ENCODE data around the gene ELMOD3.
"Not testable (repeated sequence)": the region's sequence is repeated elsewhere in the genome, so short reads cannot be mapped to it uniquely, and the experiment has no call there.

The ELMOD3 gene

GRCh38 chr2:85354286-85355072 lies at the start of gene ELMOD3, which contains the start of gene RETSAT:
Gene ELMOD3, plus strand, starts transcription at chr2:85354769. Its CDS starts 2,430 bp downstream, at chr2:85357199.
Gene RETSAT, minus strand, starts transcription at chr2:85354528. Its CDS starts 21 bp downstream, at chr2:85354507.
- DNase-seq: peak; percentile 94 to 96

GRCh38 chr2:85307527-85307897 lies 47.1 kb upstream of the ELMOD3 start:
- DNase-seq: no peak

GRCh38 chr2:85308201-85308600 lies 46.4 kb upstream of the ELMOD3 start:
- DNase-seq: no peak

GRCh38 chr2:85308896-85309555 lies 45.5 kb upstream of the ELMOD3 start:
- DNase-seq: no peak

GRCh38 chr2:85309699-85310321 lies 44.8 kb upstream of the ELMOD3 start:
- DNase-seq: no peak

GRCh38 chr2:85310330-85310729 lies 44.2 kb upstream of the ELMOD3 start:
- DNase-seq: no peak

GRCh38 chr2:85312404-85312803 lies 42.2 kb upstream of the ELMOD3 start:
- DNase-seq: no peak

GRCh38 chr2:85314884-85315242 lies 39.7 kb upstream of the ELMOD3 start:
- DNase-seq: no peak

GRCh38 chr2:85315921-85316320 lies 38.6 kb upstream of the ELMOD3 start:
- DNase-seq: not testable (repeated sequence)

GRCh38 chr2:85318222-85319074 lies 36.1 kb upstream of the ELMOD3 start:
- DNase-seq: peak; percentile 46 to 60

- no peak for DNase-seq
These were observed 34.8 kb upstream of the ELMOD3 start for GRCh38 chr2:85319796-85320195.

GRCh38 chr2:85323351-85323987 lies 31.1 kb upstream of the ELMOD3 start:
- no peak for DNase-seq

GRCh38 chr2:85323988-85324367 lies 30.6 kb upstream of the ELMOD3 start:
- not testable (repeated sequence) for DNase-seq

- no peak for DNase-seq
These were observed 29.7 kb upstream of the ELMOD3 start for GRCh38 chr2:85324639-85325465.

GRCh38 chr2:85325466-85325811 lies 29.1 kb upstream of the ELMOD3 start:
- DNase-seq: no peak

- DNase-seq: peak; percentile 41 to 56
These were observed 28.0 kb upstream of the ELMOD3 start for GRCh38 chr2:85326406-85327159.

- peak; percentile 60 to 67 for DNase-seq
These were observed 27.3 kb upstream of the ELMOD3 start for GRCh38 chr2:85327160-85327821.

- peak; percentile 92 to 93 for DNase-seq
These were observed 26.5 kb upstream of the ELMOD3 start, which contains the start of gene TGOLN2 for GRCh38 chr2:85327822-85328617. Gene TGOLN2, minus strand, starts transcription at chr2:85327989. Its CDS starts 27 bp downstream, at chr2:85327962.

- no peak for DNase-seq
These were observed 25.4 kb upstream of the ELMOD3 start for GRCh38 chr2:85329181-85329651.
